Kidney (tissue), 14 donors: ENCODE results near the gene MEOX1. TPM values are rescaled to one million over a fixed set of nuclear protein-coding genes. Genes with fewer than 3 reads are reported as not detected.
A peak's percentile ranks its signal among the peaks of the same experiment; 100 is the strongest.

Experiments used
- DNase-seq, 5 donors: peaks; one replicate each; pipeline ENCODE4 v3.0.0-alpha.2; 2013 to 2020
- FAIRE-seq: peaks from 2 replicates; lab custom pipeline; 2012; peaks lifted over from hg19 to GRCh38; lab: Jason Lieb, UNC
- H3K27ac ChIP-seq, 2 donors: one replicate each; pipeline ENCODE4 v1.7.0; 2013; ENCODE audit warnings: low read depth in 2 of 2, low read length in 2 of 2, inconsistent platforms in 1 of 2
- H3K27me3 ChIP-seq: one replicate; pipeline ENCODE4 v1.7.1; 2013; ENCODE audit warnings: low read length, inconsistent platforms; ENCODE audit not compliant: control insufficient read depth, insufficient read depth
- H3K36me3 ChIP-seq, 3 donors: one replicate each; pipeline versions ENCODE4 v1.7.0 to v1.7.1; 2013; ENCODE audit warnings: low read length in 3 of 3, control low read depth in 1 of 3, inconsistent platforms in 1 of 3; ENCODE audit not compliant: insufficient read depth in 3 of 3, control insufficient read depth in 2 of 3
- H3K4me1 ChIP-seq, 3 donors: one replicate each; pipeline versions ENCODE4 v1.7.0 to v1.7.1; 2013; ENCODE audit warnings: low read length in 3 of 3, inconsistent platforms in 1 of 3, low read depth in 1 of 3; ENCODE audit not compliant: control insufficient read depth in 2 of 3, insufficient read depth in 2 of 3
- H3K4me3 ChIP-seq, 3 donors: one replicate each; pipeline versions ENCODE4 v1.7.0 to v1.8.1; 2013; ENCODE audit warnings: low read length in 3 of 3, control low read depth in 1 of 3, inconsistent platforms in 1 of 3
- H3K9ac ChIP-seq, 3 donors: one replicate each; pipeline versions ENCODE4 v1.7.0 to v1.7.1; 2013; ENCODE audit warnings: low read length in 3 of 3, control low read depth in 1 of 3, inconsistent platforms in 1 of 3
- H3K9me3 ChIP-seq, 3 donors: one replicate each; pipeline versions ENCODE4 v1.7.0 to v1.7.1; 2013; ENCODE audit warnings: low read length in 3 of 3, control low read depth in 1 of 3, inconsistent platforms in 1 of 3; ENCODE audit not compliant: control insufficient read depth in 2 of 3, insufficient read depth in 1 of 3
- intact Hi-C: fragments of 100-400 bp; cut with DNase I; formaldehyde crosslinking; loops from one replicate; pipeline ENCODE4 v1.11.1; 2022
- polyA plus RNA-seq: library from polyadenylated mRNA; stranded (reverse); fragments of 350-450 nt; fragmentation: Illumina TruSeq; extraction: RNeasy Lipid Tissue Mini Kit (QIAGEN cat#74804); gene quantifications from one replicate; pipeline ENCODE4 v1.2.3, GENCODE V29; 2014; ENCODE audit warnings: low read depth, low replicate concordance; ENCODE audit not compliant: insufficient read depth
- total RNA-seq: library from RNA; stranded (reverse); fragmentation: NEBNext Ultra II Directional; extraction: Animal tissue kit (Norgen Biotek cat#: 25700); gene quantifications from one replicate; pipeline ENCODE4 v1.2.1, GENCODE V29; 2021
- TF ChIP-seq, protein P1 (sequence below): IDR thresholded peaks from 3 replicates; pipeline ENCODE4 v1.5.1; 2012; ENCODE audit warnings: mild to moderate bottlenecking, moderate library complexity, borderline replicate concordance; ENCODE audit not compliant: insufficient read depth; ENCODE audit errors: extremely low read depth
- donor health status: control.
- donor health status: control.
- donor health status: control.
- donor health status: control.
- donor health status: control.
- donor health status: DM: yes; HTN: yes; CAD: no.
- donor health status: Normal renal cell carcinoma (clear cell type).

The MEOX1 gene
- total and polyA plus RNA-seq, 2 donors from 2014 or later, result 1.4 TPM; not detected in 1

GRCh38 chr17:43655693-43656255 lies 5.9 kb downstream of the MEOX1 start:
- FAIRE-seq, result no peak

GRCh38 chr17:43652124-43652480 lies 9.6 kb downstream of the MEOX1 start:
- FAIRE-seq, result no peak
- Histone ChIP-seq H3K36me3 (no peaks in the 10 kb centered on the region), H3K9me3 (no peaks in the 10 kb centered on the region), H3K9ac (no peak overlapping the region), H3K27me3 (no peaks in the 10 kb centered on the region), H3K4me1 (no peaks in the 10 kb centered on the region), H3K27ac (no peak overlapping the region), H3K4me3 (no peak overlapping the region)
- DNase-seq, result peak in 1 of 5 donors; percentile 66
- TF ChIP-seq, protein P1, sequence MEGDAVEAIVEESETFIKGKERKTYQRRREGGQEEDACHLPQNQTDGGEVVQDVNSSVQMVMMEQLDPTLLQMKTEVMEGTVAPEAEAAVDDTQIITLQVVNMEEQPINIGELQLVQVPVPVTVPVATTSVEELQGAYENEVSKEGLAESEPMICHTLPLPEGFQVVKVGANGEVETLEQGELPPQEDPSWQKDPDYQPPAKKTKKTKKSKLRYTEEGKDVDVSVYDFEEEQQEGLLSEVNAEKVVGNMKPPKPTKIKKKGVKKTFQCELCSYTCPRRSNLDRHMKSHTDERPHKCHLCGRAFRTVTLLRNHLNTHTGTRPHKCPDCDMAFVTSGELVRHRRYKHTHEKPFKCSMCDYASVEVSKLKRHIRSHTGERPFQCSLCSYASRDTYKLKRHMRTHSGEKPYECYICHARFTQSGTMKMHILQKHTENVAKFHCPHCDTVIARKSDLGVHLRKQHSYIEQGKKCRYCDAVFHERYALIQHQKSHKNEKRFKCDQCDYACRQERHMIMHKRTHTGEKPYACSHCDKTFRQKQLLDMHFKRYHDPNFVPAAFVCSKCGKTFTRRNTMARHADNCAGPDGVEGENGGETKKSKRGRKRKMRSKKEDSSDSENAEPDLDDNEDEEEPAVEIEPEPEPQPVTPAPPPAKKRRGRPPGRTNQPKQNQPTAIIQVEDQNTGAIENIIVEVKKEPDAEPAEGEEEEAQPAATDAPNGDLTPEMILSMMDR, result no peak
- intact Hi-C loops, result no loop called here

More at GRCh38 chr17:43655693-43656255, 5.9 kb downstream of the MEOX1 start:
- no peaks in the 10 kb centered on the region for H3K36me3 ChIP-seq
- no peaks in the 10 kb centered on the region for H3K27me3 ChIP-seq
- H3K4me3 ChIP-seq, result no peak overlapping the region
- no peaks in the 10 kb centered on the region for H3K4me1 ChIP-seq
- peak in 1 of 5 donors; percentile 10 for DNase-seq
- H3K9me3 ChIP-seq, result no peaks in the 10 kb centered on the region
- TF ChIP-seq, protein P1, result no peak
- no peak overlapping the region for H3K9ac ChIP-seq
- H3K27ac ChIP-seq, result no peak overlapping the region
- intact Hi-C loops, result no loop called here

- FAIRE-seq, result no peak
- no peaks in the 10 kb centered on the region for H3K27me3 ChIP-seq
- DNase-seq, result no peak
- no peak overlapping the region for H3K9ac ChIP-seq
- intact Hi-C loops, result no loop called here
- H3K4me3 ChIP-seq, result no peak overlapping the region
- H3K27ac ChIP-seq, result no peak overlapping the region
- H3K4me1 ChIP-seq, result no peaks in the 10 kb centered on the region
- TF ChIP-seq, protein P1, result no peak
- H3K9me3 ChIP-seq, result no peaks in the 10 kb centered on the region
- H3K36me3 ChIP-seq, result no peaks in the 10 kb centered on the region
Observed at GRCh38 chr17:43650471-43650870, 11.3 kb downstream of the MEOX1 start.

GRCh38 chr17:43648916-43649315 lies 12.8 kb downstream of the MEOX1 start:
- H3K4me1 ChIP-seq, result no peaks in the 10 kb centered on the region
- TF ChIP-seq, protein P1, result no peak
- intact Hi-C loops, result no loop called here
- no peak overlapping the region for H3K4me3 ChIP-seq
- no peaks in the 10 kb centered on the region for H3K27me3 ChIP-seq
- FAIRE-seq (no peak), DNase-seq (no peak)
- no peaks in the 10 kb centered on the region for H3K36me3 ChIP-seq
- no peak overlapping the region for H3K27ac ChIP-seq
- H3K9ac ChIP-seq, result no peak overlapping the region
- H3K9me3 ChIP-seq, result no peaks in the 10 kb centered on the region
